Subcutaneous adipose tissue (tissue), 4 donors: ENCODE results near the gene SCYGR3. TPM values are rescaled to one million over a fixed set of nuclear protein-coding genes. Genes with fewer than 3 reads are reported as not detected.

Experiments used
- total RNA-seq, 4 donors: library from RNA; depleted of rRNA; stranded (reverse); fragments of >200 nt; gene quantifications; one replicate each; pipeline ENCODE4 v1.1.0, GENCODE V29; 2016
- TF ChIP-seq, protein P1 (sequence below): fragments of 450-650 bp; IDR thresholded peaks from one replicate; pipeline ENCODE4 v1.5.1; 2016; ENCODE audit warnings: low read depth, mild to moderate bottlenecking, control low read depth, antibody characterized with exemption, moderate library complexity

SCYGR3 gene
- total RNA-seq, 4 donors from 2014 or later: not detected

DNA sequence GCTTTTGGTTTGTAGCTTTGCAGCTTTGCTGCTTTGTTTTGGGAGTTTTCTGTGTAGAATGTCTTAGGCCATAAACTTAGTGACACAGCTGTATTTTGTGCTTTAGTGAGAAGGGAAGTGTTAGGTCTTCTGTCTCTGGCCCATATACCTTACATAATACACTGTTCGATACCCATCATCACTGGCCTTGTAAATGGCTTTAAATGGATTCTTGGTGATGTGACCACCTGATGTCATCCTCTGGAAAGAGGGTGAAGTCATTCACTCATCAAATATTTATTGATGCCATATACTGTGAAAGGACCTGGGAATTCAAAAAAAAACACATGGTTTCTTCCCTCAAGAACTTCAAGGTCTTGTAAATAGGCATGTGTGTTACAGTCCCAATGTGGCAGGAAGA lies 34.8 kb downstream of the SCYGR3 start:
- TF ChIP-seq, protein P1, sequence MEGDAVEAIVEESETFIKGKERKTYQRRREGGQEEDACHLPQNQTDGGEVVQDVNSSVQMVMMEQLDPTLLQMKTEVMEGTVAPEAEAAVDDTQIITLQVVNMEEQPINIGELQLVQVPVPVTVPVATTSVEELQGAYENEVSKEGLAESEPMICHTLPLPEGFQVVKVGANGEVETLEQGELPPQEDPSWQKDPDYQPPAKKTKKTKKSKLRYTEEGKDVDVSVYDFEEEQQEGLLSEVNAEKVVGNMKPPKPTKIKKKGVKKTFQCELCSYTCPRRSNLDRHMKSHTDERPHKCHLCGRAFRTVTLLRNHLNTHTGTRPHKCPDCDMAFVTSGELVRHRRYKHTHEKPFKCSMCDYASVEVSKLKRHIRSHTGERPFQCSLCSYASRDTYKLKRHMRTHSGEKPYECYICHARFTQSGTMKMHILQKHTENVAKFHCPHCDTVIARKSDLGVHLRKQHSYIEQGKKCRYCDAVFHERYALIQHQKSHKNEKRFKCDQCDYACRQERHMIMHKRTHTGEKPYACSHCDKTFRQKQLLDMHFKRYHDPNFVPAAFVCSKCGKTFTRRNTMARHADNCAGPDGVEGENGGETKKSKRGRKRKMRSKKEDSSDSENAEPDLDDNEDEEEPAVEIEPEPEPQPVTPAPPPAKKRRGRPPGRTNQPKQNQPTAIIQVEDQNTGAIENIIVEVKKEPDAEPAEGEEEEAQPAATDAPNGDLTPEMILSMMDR: no peak

DNA sequence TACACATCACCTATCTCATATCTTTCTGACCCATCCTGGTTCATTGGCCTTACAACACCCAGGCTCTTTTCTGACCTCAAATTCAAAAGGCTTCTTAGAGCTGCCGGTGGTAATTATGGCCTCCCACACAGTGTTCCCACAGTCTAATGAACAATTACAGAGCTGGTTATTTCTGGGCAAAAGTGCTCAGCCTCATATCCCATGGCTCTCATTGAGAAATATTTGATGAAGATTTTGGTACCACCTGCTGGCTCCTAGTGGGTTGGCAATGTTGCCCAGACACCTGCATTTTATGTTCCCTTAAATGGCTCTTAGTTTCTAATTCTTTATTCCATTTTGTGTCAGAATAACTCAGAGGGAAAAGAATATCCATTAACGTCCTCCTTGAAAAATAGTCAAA lies 36.0 kb downstream of the SCYGR3 start:
- TF ChIP-seq, protein P1: no peak

DNA sequence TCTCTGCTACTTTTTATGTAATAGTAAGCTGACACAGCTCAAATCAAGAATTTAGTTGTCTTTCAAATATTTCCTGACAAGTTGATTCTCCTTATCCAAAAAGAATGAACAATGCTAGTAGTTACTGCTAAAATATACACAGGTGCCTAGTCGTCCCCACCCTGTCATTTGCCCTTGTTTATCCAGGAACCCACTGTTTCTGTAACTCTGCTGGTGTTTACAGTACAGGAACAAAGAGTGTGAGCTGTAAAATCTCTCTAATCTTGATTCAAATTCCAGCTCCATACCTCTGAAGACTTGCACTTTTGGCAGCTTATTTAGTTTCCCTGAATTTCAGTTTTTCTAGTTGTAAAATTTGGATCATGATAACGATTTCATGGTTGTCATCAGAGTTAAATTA lies 37.1 kb downstream of the SCYGR3 start:
- TF ChIP-seq, protein P1: no peak

DNA sequence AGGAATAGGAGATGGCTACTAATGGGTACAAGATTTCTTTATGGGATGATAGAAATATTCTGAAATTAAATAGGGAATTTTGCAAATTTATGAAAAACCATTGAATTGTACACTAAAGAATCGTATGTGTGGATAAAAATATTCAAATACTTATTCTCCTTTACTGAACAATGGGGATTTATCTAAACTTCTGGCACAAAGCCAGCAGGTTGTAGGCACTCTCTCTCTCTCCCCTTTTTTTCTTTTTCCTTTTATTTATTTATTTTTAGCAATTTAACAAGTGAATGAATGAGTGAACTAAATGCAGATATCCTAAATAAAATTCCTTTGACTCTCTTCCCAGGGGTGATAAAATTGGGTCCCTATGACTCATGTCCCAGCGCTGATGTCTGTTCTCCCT lies 37.8 kb downstream of the SCYGR3 start:
- TF ChIP-seq, protein P1: no peak

DNA sequence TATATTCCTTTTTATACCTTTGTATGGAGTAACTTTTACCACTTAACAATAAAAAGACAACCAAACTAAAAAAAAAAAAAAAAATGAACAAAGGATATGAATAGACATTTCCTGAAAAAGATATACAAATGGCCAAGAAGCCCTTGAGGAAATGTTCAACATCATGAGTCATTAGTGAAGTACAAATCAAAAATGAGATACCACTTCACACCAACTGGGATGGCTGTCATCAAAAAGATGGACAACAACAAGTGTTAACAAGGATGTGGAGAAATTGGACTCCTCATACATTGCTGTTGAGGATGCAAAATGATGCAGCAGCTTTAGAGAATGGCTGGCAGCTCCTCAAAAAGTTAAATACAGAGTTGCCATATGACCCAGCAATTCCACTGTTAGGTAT lies 38.5 kb downstream of the SCYGR3 start:
- TF ChIP-seq, protein P1: no peak

DNA sequence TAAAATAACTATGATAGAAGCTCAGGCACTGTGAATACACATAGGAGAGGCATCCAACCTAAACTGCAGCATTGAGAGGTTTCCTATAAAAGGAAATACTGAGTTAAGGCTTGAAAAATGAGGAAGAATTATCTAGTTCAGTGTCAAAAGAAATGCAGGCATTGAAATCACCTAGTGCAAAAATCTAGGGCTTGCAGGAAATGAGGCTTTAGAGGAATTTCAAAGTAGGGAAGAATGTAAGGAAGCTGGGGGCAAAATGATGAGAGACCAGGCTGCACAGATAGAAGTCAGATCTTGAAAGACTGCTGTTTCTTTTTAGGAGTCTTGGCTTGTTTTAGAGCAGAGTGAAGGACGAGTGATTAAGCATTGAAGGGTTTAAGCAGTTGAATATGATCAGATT lies 44.0 kb downstream of the SCYGR3 start:
- TF ChIP-seq, protein P1: no peak

DNA sequence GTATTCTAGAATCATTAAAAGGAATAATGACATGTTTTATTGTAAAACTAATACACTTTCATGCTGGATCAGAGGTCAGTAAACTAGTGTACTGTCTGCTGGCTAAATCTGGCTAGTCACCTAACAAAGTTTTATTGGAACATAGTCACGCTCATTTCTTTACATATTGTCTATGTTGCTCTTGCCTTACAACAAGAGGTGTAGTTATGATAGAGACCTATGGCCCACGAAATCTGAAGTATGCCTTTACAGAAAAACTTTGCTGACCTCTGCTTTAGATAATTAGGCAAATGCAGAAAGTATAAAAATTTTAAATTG lies 45.8 kb downstream of the SCYGR3 start:
- TF ChIP-seq, protein P1: no peak

DNA sequence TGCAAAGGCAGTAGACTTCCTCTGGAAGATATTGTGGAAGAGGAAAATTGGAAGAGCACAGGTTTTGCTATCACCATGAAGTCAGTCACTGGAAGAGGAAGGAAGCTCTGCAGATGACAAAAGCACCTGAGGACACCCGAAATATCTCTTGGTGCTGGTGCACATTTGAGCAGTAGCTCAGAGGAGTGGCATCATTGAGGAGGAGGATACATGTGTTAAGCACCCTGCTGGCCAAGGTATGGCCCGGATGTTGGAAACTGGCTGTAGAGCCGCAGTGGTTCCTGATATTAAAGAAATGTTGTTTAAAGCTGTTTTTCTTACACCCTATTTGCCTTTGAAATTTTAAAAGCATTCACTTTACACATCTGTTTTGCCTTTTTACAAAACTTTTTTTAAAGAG lies 48.6 kb downstream of the SCYGR3 start:
- TF ChIP-seq, protein P1: no peak
